Measurements from ENCODE around the gene SOWAHD. TPM values are rescaled to one million over a fixed set of nuclear protein-coding genes. Genes with fewer than 3 reads are reported as not detected.
A peak's percentile ranks its signal among the peaks of the same experiment; 100 is the strongest.
"Not testable (repeated sequence)": the region's sequence is repeated elsewhere in the genome, so short reads cannot be mapped to it uniquely, and the experiment has no call there.

Gene SOWAHD
- total RNA-seq, result not detected in 2 replicates

- no peak for DNase-seq (ENCODE audit: low read depth in 2 of 2)
Observed at GRCh38 chrX:119757979-119758730, at the start of gene SOWAHD. Gene SOWAHD (plus strand): TSS chrX:119758588. CDS start chrX:119758668, 80 bp downstream.

- DNase-seq (ENCODE audit: low read depth in 2 of 2), result no peak
Observed at GRCh38 chrX:119708936-119709335, 49.5 kb upstream of the SOWAHD start.

- no peak for DNase-seq (ENCODE audit: low read depth in 2 of 2)
Observed at GRCh38 chrX:119709630-119710029, 48.8 kb upstream of the SOWAHD start.

GRCh38 chrX:119721487-119721886 lies 36.9 kb upstream of the SOWAHD start:
- no peak for DNase-seq (ENCODE audit: low read depth in 2 of 2)

- DNase-seq (ENCODE audit: low read depth in 2 of 2), result no peak
Observed at GRCh38 chrX:119721926-119722325, 36.5 kb upstream of the SOWAHD start.

GRCh38 chrX:119726900-119727555 lies 31.4 kb upstream of the SOWAHD start:
- no peak for DNase-seq (ENCODE audit: low read depth in 2 of 2)

- DNase-seq (ENCODE audit: low read depth in 2 of 2), result no peak
Observed at GRCh38 chrX:119728487-119728886, 29.9 kb upstream of the SOWAHD start.

- peak; percentile 46 to 57 for DNase-seq (ENCODE audit: low read depth in 2 of 2)
Observed at GRCh38 chrX:119729408-119730201, 28.8 kb upstream of the SOWAHD start.

GRCh38 chrX:119734897-119735339 lies 23.5 kb upstream of the SOWAHD start:
- no peak for DNase-seq (ENCODE audit: low read depth in 2 of 2)

GRCh38 chrX:119735467-119735866 lies 22.9 kb upstream of the SOWAHD start:
- no peak for DNase-seq (ENCODE audit: low read depth in 2 of 2)

GRCh38 chrX:119736206-119736764 lies 22.1 kb upstream of the SOWAHD start:
- no peak for DNase-seq (ENCODE audit: low read depth in 2 of 2)

GRCh38 chrX:119738742-119739141 lies 19.6 kb upstream of the SOWAHD start:
- peak in 1 of 2 donors; percentile 43 for DNase-seq (ENCODE audit: low read depth in 2 of 2)

- no peak for DNase-seq (ENCODE audit: low read depth in 2 of 2)
Observed at GRCh38 chrX:119745283-119745848, 13.0 kb upstream of the SOWAHD start.

GRCh38 chrX:119750131-119750530 lies 8.3 kb upstream of the SOWAHD start:
- DNase-seq (ENCODE audit: low read depth in 2 of 2), result not testable (repeated sequence)

GRCh38 chrX:119750751-119751150 lies 7.6 kb upstream of the SOWAHD start:
- not testable (repeated sequence) for DNase-seq (ENCODE audit: low read depth in 2 of 2)

GRCh38 chrX:119753001-119753400 lies 5.4 kb upstream of the SOWAHD start:
- no peak for DNase-seq (ENCODE audit: low read depth in 2 of 2)

GRCh38 chrX:119753639-119754257 lies 4.6 kb upstream of the SOWAHD start:
- peak; percentile 45 to 46 for DNase-seq (ENCODE audit: low read depth in 2 of 2)

GRCh38 chrX:119755981-119756533 lies 2.3 kb upstream of the SOWAHD start:
- DNase-seq (ENCODE audit: low read depth in 2 of 2), result no peak

- no peak for DNase-seq (ENCODE audit: low read depth in 2 of 2)
Observed at GRCh38 chrX:119756926-119757635, 1.3 kb upstream of the SOWAHD start.

- no peak for DNase-seq (ENCODE audit: low read depth in 2 of 2)
Observed at GRCh38 chrX:119757646-119757978, 776 bp upstream of the SOWAHD start.
